Mesothelial cell of epicardium (in vitro differentiated cells): ENCODE results near the gene DPYSL4. TPM values are rescaled to one million over a fixed set of nuclear protein-coding genes. Genes with fewer than 3 reads are reported as not detected.
"Not testable (repeated sequence)": the region's sequence is repeated elsewhere in the genome, so short reads cannot be mapped to it uniquely, and the experiment has no call there.

Experiments used
- DNase-seq, 2 experiments: peaks; one replicate each; pipeline ENCODE4 v3.0.0; 2021; ENCODE audit warnings: low spot score in 2 of 2; ENCODE audit not compliant: unreplicated experiment in 2 of 2
- H3K27ac Mint-ChIP-seq: 2 replicates; pipeline ENCODE4 v1.8.0; 2021; ENCODE audit warnings: mixed read lengths
- H3K27me3 Mint-ChIP-seq: 2 replicates; pipeline ENCODE4 v1.8.0; 2021; ENCODE audit warnings: low read depth, mixed read lengths
- H3K36me3 Mint-ChIP-seq: 2 replicates; pipeline ENCODE4 v1.8.0; 2021; ENCODE audit warnings: mixed read lengths
- H3K4me1 Mint-ChIP-seq: 2 replicates; pipeline ENCODE4 v1.8.0; 2021; ENCODE audit warnings: mixed read lengths
- H3K4me3 Mint-ChIP-seq: 2 replicates; pipeline ENCODE4 v1.8.0; 2021; ENCODE audit warnings: mild to moderate bottlenecking, moderate library complexity, mixed read lengths
- H3K9me3 Mint-ChIP-seq: 2 replicates; pipeline ENCODE4 v1.8.0; 2021; ENCODE audit warnings: mixed read lengths
- total RNA-seq: library from RNA; stranded (reverse); gene quantifications from 3 replicates; pipeline ENCODE4 v1.2.1, GENCODE V29; 2021
- TF ChIP-seq, protein P1 (sequence below): fragments of 200-600 bp; sonication (generic); IDR thresholded peaks from one replicate; pipeline ENCODE4 v1.5.0; 2021; ENCODE audit warnings: antibody characterized with exemption; ENCODE audit not compliant: unreplicated experiment

Gene DPYSL4
- total RNA-seq, 1 donor from 2014 or later: 18.6 TPM

DNA sequence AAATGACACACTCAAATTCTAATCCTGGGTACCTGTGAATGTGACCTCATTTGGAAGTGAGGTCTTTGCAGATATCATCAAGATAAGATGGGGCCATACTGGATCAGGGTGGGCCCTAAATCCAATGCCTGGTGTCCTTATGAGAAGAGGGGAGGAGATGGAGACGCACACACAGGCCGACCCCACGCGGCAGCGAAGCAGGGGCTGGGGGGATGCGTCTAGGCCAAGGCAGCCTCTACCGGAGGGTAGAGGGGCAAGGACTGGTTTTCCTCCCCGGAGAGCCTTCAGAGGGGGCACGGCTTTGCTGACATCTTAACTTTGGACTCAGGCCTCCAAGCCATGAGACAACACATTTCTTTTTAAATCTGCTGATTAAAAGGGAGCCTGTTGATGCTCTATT is 33.3 kb downstream of the DPYSL4 start:
- Mint-ChIP-seq H3K27ac (no peak overlapping the region), H3K27me3 (no peaks in the 10 kb centered on the region), H3K9me3 (peaks cover 22% of the 10 kb centered on the region), H3K4me3 (no peak overlapping the region), H3K4me1 (no peaks in the 10 kb centered on the region), H3K36me3 (peaks cover 5% of the 10 kb centered on the region)
- TF ChIP-seq, protein P1, sequence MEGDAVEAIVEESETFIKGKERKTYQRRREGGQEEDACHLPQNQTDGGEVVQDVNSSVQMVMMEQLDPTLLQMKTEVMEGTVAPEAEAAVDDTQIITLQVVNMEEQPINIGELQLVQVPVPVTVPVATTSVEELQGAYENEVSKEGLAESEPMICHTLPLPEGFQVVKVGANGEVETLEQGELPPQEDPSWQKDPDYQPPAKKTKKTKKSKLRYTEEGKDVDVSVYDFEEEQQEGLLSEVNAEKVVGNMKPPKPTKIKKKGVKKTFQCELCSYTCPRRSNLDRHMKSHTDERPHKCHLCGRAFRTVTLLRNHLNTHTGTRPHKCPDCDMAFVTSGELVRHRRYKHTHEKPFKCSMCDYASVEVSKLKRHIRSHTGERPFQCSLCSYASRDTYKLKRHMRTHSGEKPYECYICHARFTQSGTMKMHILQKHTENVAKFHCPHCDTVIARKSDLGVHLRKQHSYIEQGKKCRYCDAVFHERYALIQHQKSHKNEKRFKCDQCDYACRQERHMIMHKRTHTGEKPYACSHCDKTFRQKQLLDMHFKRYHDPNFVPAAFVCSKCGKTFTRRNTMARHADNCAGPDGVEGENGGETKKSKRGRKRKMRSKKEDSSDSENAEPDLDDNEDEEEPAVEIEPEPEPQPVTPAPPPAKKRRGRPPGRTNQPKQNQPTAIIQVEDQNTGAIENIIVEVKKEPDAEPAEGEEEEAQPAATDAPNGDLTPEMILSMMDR: no peak
- DNase-seq: no peak

GRCh38 chr10:132220996-132221395 is 34.2 kb downstream of the DPYSL4 start:
- not testable (repeated sequence) for H3K4me3 Mint-ChIP-seq, H3K4me1 Mint-ChIP-seq, DNase-seq, H3K36me3 Mint-ChIP-seq, H3K27ac Mint-ChIP-seq, H3K27me3 Mint-ChIP-seq
- H3K9me3 Mint-ChIP-seq: peaks cover 15% of the 10 kb centered on the region

GRCh38 chr10:132222726-132223125 is 36.0 kb downstream of the DPYSL4 start:
- no peak for DNase-seq
- no peaks in the 10 kb centered on the region for H3K4me1 Mint-ChIP-seq
- H3K27ac Mint-ChIP-seq: no peak overlapping the region
- no peaks in the 10 kb centered on the region for H3K27me3 Mint-ChIP-seq
- H3K9me3 Mint-ChIP-seq: peaks cover 10% of the 10 kb centered on the region
- TF ChIP-seq, protein P1: no peak
- H3K36me3 Mint-ChIP-seq: no peaks in the 10 kb centered on the region
- no peak overlapping the region for H3K4me3 Mint-ChIP-seq

- Mint-ChIP-seq H3K9me3 (peaks cover 9% of the 10 kb centered on the region), H3K36me3 (no peaks in the 10 kb centered on the region), H3K4me1 (no peaks in the 10 kb centered on the region), H3K27ac (no peak overlapping the region), H3K27me3 (no peaks in the 10 kb centered on the region), H3K4me3 (no peak overlapping the region)
- TF ChIP-seq, protein P1: peak; percentile 47
- DNase-seq: peak; percentile 60 to 77
Measured at GRCh38 chr10:132223156-132223590, 36.4 kb downstream of the DPYSL4 start.

DNA sequence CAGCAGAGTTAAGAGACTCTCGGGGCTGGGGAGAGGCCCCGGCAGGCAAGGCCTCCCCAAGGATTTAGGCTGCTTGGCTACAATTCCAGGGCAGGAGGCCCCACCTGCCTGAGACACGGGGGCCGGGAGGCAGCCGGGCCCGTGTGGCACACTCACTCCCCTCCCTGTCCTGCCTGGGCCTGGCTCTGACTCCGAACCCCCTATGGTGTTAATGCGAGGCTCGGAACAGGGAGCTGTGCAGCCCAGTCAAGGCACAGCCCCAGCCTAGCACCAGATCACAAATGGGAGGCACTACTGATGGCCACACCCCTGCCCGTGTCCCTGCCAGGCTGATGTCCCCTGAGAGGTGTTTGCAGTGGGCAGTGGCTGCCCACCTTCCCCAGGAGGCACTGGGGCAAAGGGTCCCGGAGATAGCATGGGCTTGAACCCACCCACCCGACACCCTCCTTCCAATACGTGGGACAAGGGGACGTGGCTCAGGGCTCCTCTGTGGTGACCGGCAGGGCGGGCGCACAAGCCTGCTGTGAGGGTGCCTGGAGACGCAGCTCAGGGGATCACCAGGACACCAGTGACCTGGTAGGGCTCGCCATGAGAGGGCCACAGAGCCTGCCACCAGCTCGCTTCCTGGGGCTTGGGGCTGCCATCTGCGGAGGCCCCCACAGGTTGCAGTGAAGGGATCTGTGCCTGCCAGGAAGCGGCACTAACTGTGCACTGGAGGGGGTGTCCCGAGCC is 37.0 kb downstream of the DPYSL4 start:
- TF ChIP-seq, protein P1: no peak
- Mint-ChIP-seq H3K27ac (no peak overlapping the region), H3K4me3 (no peak overlapping the region)

DNA sequence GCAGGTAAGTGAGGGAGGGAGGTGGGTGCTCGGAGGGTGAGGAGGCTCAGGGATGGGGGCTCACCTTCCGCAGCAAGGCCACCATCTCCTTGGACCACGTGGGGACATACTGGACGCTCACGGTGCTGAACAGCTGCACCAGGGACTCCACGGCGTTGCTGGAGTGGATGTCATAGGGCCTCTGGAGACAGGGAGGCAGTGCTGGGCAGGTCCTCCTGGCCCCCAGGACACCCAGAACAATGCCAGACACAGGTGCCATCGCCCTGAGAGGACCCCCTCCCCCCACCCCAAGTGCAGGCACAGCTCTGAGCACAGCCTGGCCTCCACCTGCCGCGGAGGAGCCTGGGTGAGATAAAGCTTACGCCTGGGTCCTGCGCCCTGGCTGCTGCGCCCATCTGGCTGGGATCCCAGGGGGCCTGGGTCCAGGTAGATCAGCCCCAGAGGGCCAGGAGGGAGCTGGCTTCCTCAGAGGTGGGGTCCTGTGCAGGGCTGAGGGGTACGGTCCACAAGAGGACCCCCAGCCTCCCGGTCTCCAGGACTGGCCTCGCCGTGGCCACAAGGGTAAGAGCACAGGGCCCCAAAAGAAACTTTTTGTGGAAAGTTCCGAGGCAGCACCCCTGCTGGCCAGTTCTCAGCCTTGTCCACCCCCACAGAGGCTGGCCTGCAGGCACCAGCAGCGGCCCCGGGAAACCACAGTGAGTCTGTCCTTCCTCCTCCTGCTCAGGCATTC is 37.8 kb downstream of the DPYSL4 start:
- TF ChIP-seq, protein P1: no peak
- Mint-ChIP-seq H3K4me1 (no peaks in the 10 kb centered on the region), H3K4me3 (no peak overlapping the region)

More for the DNA sequence above, 37.0 kb downstream of the DPYSL4 start:
- Mint-ChIP-seq H3K4me1 (no peaks in the 10 kb centered on the region), H3K9me3 (peaks cover 5% of the 10 kb centered on the region), H3K27me3 (no peaks in the 10 kb centered on the region), H3K36me3 (no peaks in the 10 kb centered on the region)
- no peak for DNase-seq

More for the DNA sequence above, 37.8 kb downstream of the DPYSL4 start:
- no peaks in the 10 kb centered on the region for H3K9me3 Mint-ChIP-seq
- H3K27me3 Mint-ChIP-seq: no peaks in the 10 kb centered on the region
- no peak overlapping the region for H3K27ac Mint-ChIP-seq
- H3K36me3 Mint-ChIP-seq: no peaks in the 10 kb centered on the region
- DNase-seq: no peak
